ENCODE results near the gene CELF1.

CELF1 gene

DNA sequence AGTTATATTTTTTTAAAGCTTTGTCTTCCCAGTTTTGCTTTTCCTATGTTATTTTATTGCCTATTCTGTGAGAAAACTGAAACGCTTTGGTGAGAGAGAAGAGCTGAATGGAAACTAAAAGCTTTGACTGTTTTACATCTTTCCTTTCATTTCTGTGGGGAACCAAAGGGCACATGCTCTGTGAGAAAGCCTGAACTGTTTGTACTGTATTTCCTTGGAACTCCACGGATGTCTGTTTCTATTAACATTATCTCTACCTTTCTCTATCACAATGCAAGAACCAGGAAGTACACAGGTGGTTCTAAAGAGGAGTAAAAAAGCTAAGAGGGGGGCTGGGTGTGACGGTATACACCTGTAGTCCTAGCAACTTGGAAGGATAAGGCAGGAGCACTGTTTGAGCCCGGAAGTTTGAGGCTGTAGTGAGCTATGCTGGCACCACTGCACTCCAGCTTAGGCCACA is 43.8 kb downstream of the CELF1 start:
- peaks cover 87% of the 10 kb centered on the region for H4K20me1 ChIP-seq (ENCODE audit: insufficient read depth, low read length, poor library complexity, severe bottlenecking)
- H3K4me1 ChIP-seq (ENCODE audit: insufficient read depth, low read length, poor library complexity, severe bottlenecking), result peaks cover 13% of the 10 kb centered on the region
- H3K79me2 ChIP-seq (ENCODE audit: insufficient read depth, low read length), result peaks cover 100% of the 10 kb centered on the region
- H3K9ac ChIP-seq (ENCODE audit: low read depth, low read length, poor library complexity, severe bottlenecking), result no peak overlapping the region
- peaks cover 15% of the 10 kb centered on the region; the same call in 1 of the 2 replicates for H3K36me3 ChIP-seq (ENCODE audit: insufficient read depth, low read length)
- no peak overlapping the region for H3K4me2 ChIP-seq (ENCODE audit: low read depth, low read length, poor library complexity, severe bottlenecking)
- H3F3A ChIP-seq (ENCODE audit: low read depth), result peaks cover 4% of the 10 kb centered on the region; the same call in 1 of the 2 replicates
- H3K9me2 ChIP-seq (replicated peaks; ENCODE audit: low read depth, low read length), result no peaks in the 10 kb centered on the region
- TF ChIP-seq CTCF (conservative IDR thresholded peaks at IDR 0.05; ENCODE audit: low read length) (no peak), EZH2phosphoT487 (IDR thresholded peaks at IDR 0.05; ENCODE audit: borderline replicate concordance) (no peak)
- no peaks in the 10 kb centered on the region for H3K27me3 ChIP-seq (ENCODE audit: insufficient read depth, low read length, poor library complexity, severe bottlenecking)
- H3K4me3 ChIP-seq (ENCODE audit: low read length, poor library complexity, severe bottlenecking), result no peak overlapping the region
- no peak overlapping the region for H2AFZ ChIP-seq (ENCODE audit: low read length)
- no peaks in the 10 kb centered on the region for H3K9me3 ChIP-seq (ENCODE audit: insufficient read depth, low read depth, low read length)

- H3K4me3 ChIP-seq (ENCODE audit: low read length, poor library complexity, severe bottlenecking), result no peak overlapping the region
- H3K27me3 ChIP-seq (ENCODE audit: insufficient read depth, low read length, poor library complexity, severe bottlenecking), result no peaks in the 10 kb centered on the region
- no peak overlapping the region for H2AFZ ChIP-seq (ENCODE audit: low read length)
- H3K9me2 ChIP-seq (replicated peaks; ENCODE audit: low read depth, low read length), result no peaks in the 10 kb centered on the region
- H3K9me3 ChIP-seq (ENCODE audit: insufficient read depth, low read depth, low read length), result no peaks in the 10 kb centered on the region
- peaks cover 100% of the 10 kb centered on the region for H3K79me2 ChIP-seq (ENCODE audit: insufficient read depth, low read length)
- H3K36me3 ChIP-seq (ENCODE audit: insufficient read depth, low read length), result peaks cover 22% of the 10 kb centered on the region
- peaks cover 13% of the 10 kb centered on the region for H3K4me1 ChIP-seq (ENCODE audit: insufficient read depth, low read length, poor library complexity, severe bottlenecking)
- peak overlapping the region; percentile 7 for H3K9ac ChIP-seq (ENCODE audit: low read depth, low read length, poor library complexity, severe bottlenecking)
- H4K20me1 ChIP-seq (ENCODE audit: insufficient read depth, low read length, poor library complexity, severe bottlenecking), result peaks cover 89% of the 10 kb centered on the region
- TF ChIP-seq CTCF (conservative IDR thresholded peaks at IDR 0.05; ENCODE audit: low read length), result no peak
- no peak for TF ChIP-seq EZH2phosphoT487 (IDR thresholded peaks at IDR 0.05; ENCODE audit: borderline replicate concordance)
- H3F3A ChIP-seq (ENCODE audit: low read depth), result peaks cover 4% of the 10 kb centered on the region; the same call in 1 of the 2 replicates
- H3K4me2 ChIP-seq (ENCODE audit: low read depth, low read length, poor library complexity, severe bottlenecking), result peak overlapping the region; percentile 34
These were observed 44.5 kb downstream of the CELF1 start for GRCh38 chr11:47508240-47508957.

DNA sequence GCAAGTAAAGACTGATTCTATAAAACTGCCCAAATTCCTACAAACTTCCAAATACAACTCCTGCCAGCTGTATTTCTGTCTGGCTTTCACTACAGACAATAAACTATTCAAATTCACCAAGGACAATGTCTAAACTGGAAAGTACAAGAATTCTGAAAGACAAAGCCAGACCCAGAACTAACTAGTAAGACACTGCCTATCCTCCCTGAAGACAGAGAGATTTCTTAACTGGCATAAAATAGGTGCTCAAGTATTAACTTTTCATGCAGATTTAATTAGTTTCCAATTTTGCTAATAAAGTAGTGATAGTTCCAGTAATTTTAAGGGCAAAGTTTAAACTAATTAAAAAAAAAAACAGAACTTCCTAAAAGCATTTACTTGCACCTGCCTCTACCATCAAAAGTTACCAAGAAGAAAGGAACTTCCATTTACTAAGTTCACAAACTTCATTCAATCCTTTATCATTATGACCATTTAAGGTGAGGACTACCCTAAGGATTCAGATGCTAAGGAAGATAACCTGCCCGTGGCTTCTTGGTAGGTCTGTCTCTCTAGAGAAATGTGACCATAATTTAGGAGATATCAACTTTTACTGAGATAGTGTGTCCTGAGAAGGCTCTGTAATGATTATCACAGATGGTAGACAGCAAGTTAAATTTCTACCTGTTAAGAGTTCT is 45.2 kb downstream of the CELF1 start:
- Histone ChIP-seq H3K27me3 (ENCODE audit: insufficient read depth, low read length, poor library complexity, severe bottlenecking) (no peaks in the 10 kb centered on the region), H3K9me2 (replicated peaks; ENCODE audit: low read depth, low read length) (no peaks in the 10 kb centered on the region), H3K9me3 (ENCODE audit: insufficient read depth, low read depth, low read length) (no peaks in the 10 kb centered on the region), H2AFZ (ENCODE audit: low read length) (no peak overlapping the region), H3K4me3 (ENCODE audit: low read length, poor library complexity, severe bottlenecking) (no peak overlapping the region), H3K4me2 (ENCODE audit: low read depth, low read length, poor library complexity, severe bottlenecking) (peak overlapping the region; percentile 34), H3K79me2 (ENCODE audit: insufficient read depth, low read length) (peaks cover 100% of the 10 kb centered on the region), H3K36me3 (ENCODE audit: insufficient read depth, low read length) (peaks cover 29% of the 10 kb centered on the region), H3K9ac (ENCODE audit: low read depth, low read length, poor library complexity, severe bottlenecking) (peak overlapping the region; percentile 7), H4K20me1 (ENCODE audit: insufficient read depth, low read length, poor library complexity, severe bottlenecking) (peaks cover 90% of the 10 kb centered on the region), H3K4me1 (ENCODE audit: insufficient read depth, low read length, poor library complexity, severe bottlenecking) (peaks cover 13% of the 10 kb centered on the region), H3F3A (ENCODE audit: low read depth) (peaks cover 4% of the 10 kb centered on the region; the same call in 1 of the 2 replicates)
- TF ChIP-seq EZH2phosphoT487 (IDR thresholded peaks at IDR 0.05; ENCODE audit: borderline replicate concordance) (no peak), CTCF (conservative IDR thresholded peaks at IDR 0.05; ENCODE audit: low read length) (no peak)
